ENCODE data around the gene ERP27. TPM values are rescaled to one million over a fixed set of nuclear protein-coding genes. Genes with fewer than 3 reads are reported as not detected.
A peak's percentile ranks its signal among the peaks of the same experiment; 100 is the strongest.

Gene ERP27
- total RNA-seq, 1 donor from 2014 or later: 0.87 TPM

- H3K36me3 Mint-ChIP-seq (ENCODE audit: low read depth): no peaks in the 10 kb centered on the region
- H3K27ac Mint-ChIP-seq (ENCODE audit: unreplicated experiment): peak overlapping the region; percentile 50
- TF ChIP-seq, protein P1, sequence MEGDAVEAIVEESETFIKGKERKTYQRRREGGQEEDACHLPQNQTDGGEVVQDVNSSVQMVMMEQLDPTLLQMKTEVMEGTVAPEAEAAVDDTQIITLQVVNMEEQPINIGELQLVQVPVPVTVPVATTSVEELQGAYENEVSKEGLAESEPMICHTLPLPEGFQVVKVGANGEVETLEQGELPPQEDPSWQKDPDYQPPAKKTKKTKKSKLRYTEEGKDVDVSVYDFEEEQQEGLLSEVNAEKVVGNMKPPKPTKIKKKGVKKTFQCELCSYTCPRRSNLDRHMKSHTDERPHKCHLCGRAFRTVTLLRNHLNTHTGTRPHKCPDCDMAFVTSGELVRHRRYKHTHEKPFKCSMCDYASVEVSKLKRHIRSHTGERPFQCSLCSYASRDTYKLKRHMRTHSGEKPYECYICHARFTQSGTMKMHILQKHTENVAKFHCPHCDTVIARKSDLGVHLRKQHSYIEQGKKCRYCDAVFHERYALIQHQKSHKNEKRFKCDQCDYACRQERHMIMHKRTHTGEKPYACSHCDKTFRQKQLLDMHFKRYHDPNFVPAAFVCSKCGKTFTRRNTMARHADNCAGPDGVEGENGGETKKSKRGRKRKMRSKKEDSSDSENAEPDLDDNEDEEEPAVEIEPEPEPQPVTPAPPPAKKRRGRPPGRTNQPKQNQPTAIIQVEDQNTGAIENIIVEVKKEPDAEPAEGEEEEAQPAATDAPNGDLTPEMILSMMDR (IDR thresholded peaks at IDR 0.05): no peak
- peaks cover 55% of the 10 kb centered on the region for H3K4me1 Mint-ChIP-seq (ENCODE audit: low read depth)
- H3K9me3 Mint-ChIP-seq (ENCODE audit: low read depth): no peaks in the 10 kb centered on the region
- H3K27me3 Mint-ChIP-seq (ENCODE audit: low read depth): no peaks in the 10 kb centered on the region
- no peak for DNase-seq (ENCODE audit: low spot score)
- H3K4me3 Mint-ChIP-seq (ENCODE audit: unreplicated experiment): no peak overlapping the region
These were observed 15.4 kb upstream of the ERP27 start for GRCh38 chr12:14953752-14954151.

GRCh38 chr12:14952299-14952921 is 14.1 kb upstream of the ERP27 start:
- TF ChIP-seq, protein P1 (IDR thresholded peaks at IDR 0.05): no peak
- no peaks in the 10 kb centered on the region for H3K27me3 Mint-ChIP-seq (ENCODE audit: low read depth)
- H3K4me3 Mint-ChIP-seq (ENCODE audit: unreplicated experiment): no peak overlapping the region
- no peak for DNase-seq (ENCODE audit: low spot score)
- no peaks in the 10 kb centered on the region for H3K36me3 Mint-ChIP-seq (ENCODE audit: low read depth)
- H3K27ac Mint-ChIP-seq (ENCODE audit: unreplicated experiment): peak overlapping the region; percentile 89
- no peaks in the 10 kb centered on the region for H3K9me3 Mint-ChIP-seq (ENCODE audit: low read depth)
- H3K4me1 Mint-ChIP-seq (ENCODE audit: low read depth): peaks cover 55% of the 10 kb centered on the region

DNA sequence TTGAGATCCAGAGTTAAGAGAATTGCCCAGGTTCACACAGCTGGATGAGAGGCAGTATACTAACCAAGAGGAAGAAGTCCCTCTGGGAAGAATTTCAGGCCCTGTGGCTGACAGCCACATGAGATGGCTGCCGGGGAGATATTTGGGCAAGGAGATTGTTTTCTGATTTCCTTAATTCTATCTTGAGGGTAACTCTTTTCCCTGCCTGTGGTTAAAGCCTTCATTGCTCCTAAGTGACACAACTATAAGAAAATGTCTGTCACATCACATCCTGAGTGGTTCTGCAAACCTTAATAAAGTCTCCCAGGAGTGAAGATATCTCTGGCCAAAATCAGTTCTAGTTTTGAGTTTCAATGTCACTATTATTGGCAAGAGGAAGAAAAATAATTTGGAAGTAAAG is 13.5 kb upstream of the ERP27 start:
- peaks cover 61% of the 10 kb centered on the region for H3K4me1 Mint-ChIP-seq (ENCODE audit: low read depth)

GRCh38 chr12:14950982-14951746 is 12.8 kb upstream of the ERP27 start:
- DNase-seq (ENCODE audit: low spot score): no peak
- no peaks in the 10 kb centered on the region for H3K36me3 Mint-ChIP-seq (ENCODE audit: low read depth)
- TF ChIP-seq, protein P1 (IDR thresholded peaks at IDR 0.05): no peak
- no peaks in the 10 kb centered on the region for H3K27me3 Mint-ChIP-seq (ENCODE audit: low read depth)
- no peak overlapping the region for H3K4me3 Mint-ChIP-seq (ENCODE audit: unreplicated experiment)
- peak overlapping the region; percentile 89 for H3K27ac Mint-ChIP-seq (ENCODE audit: unreplicated experiment)
- H3K4me1 Mint-ChIP-seq (ENCODE audit: low read depth): peaks cover 68% of the 10 kb centered on the region
- no peaks in the 10 kb centered on the region for H3K9me3 Mint-ChIP-seq (ENCODE audit: low read depth)

More for the DNA sequence above, 13.5 kb upstream of the ERP27 start:
- no peaks in the 10 kb centered on the region for H3K9me3 Mint-ChIP-seq (ENCODE audit: low read depth)
- no peak for DNase-seq (ENCODE audit: low spot score)
- TF ChIP-seq, protein P1 (IDR thresholded peaks at IDR 0.05): no peak
- peak overlapping the region; percentile 89 for H3K27ac Mint-ChIP-seq (ENCODE audit: unreplicated experiment)
- no peaks in the 10 kb centered on the region for H3K36me3 Mint-ChIP-seq (ENCODE audit: low read depth)
- H3K4me3 Mint-ChIP-seq (ENCODE audit: unreplicated experiment): no peak overlapping the region
- H3K27me3 Mint-ChIP-seq (ENCODE audit: low read depth): no peaks in the 10 kb centered on the region

- Mint-ChIP-seq H3K27me3 (ENCODE audit: low read depth) (no peaks in the 10 kb centered on the region), H3K4me1 (ENCODE audit: low read depth) (peaks cover 75% of the 10 kb centered on the region), H3K27ac (ENCODE audit: unreplicated experiment) (no peak overlapping the region), H3K36me3 (ENCODE audit: low read depth) (no peaks in the 10 kb centered on the region), H3K4me3 (ENCODE audit: unreplicated experiment) (no peak overlapping the region), H3K9me3 (ENCODE audit: low read depth) (no peaks in the 10 kb centered on the region)
- TF ChIP-seq, protein P1 (IDR thresholded peaks at IDR 0.05): no peak
- no peak for DNase-seq (ENCODE audit: low spot score)
These were observed 12.1 kb upstream of the ERP27 start for GRCh38 chr12:14950421-14950820.

Data from chondrocyte (in vitro differentiated cells).